HG02973 (cell line): ENCODE results near the gene PROM1.

Source experiments
- ATAC-seq: cut with Tn5 transposase; IDR thresholded peaks from one replicate; pipeline ENCODE4 v1.9.1; 2021; ENCODE audit warnings: moderate library complexity; ENCODE audit not compliant: unreplicated experiment

PROM1 gene

GRCh38 chr4:16029886-16030285 lies 53.9 kb downstream of the PROM1 start:
- ATAC-seq: no peak

GRCh38 chr4:16029262-16029661 lies 54.6 kb downstream of the PROM1 start:
- no peak for ATAC-seq

GRCh38 chr4:16027626-16028025 lies 56.2 kb downstream of the PROM1 start:
- ATAC-seq: no peak

- no peak for ATAC-seq
These were observed 56.7 kb downstream of the PROM1 start for GRCh38 chr4:16027114-16027513.

- no peak for ATAC-seq
These were observed 57.6 kb downstream of the PROM1 start for GRCh38 chr4:16026160-16026761.

- no peak for ATAC-seq
These were observed 58.6 kb downstream of the PROM1 start for GRCh38 chr4:16025268-16025667.

- no peak for ATAC-seq
These were observed 59.9 kb downstream of the PROM1 start for GRCh38 chr4:16023776-16024408.

- ATAC-seq: no peak
These were observed 61.8 kb downstream of the PROM1 start for GRCh38 chr4:16021804-16022560.

GRCh38 chr4:16019649-16020048 lies 64.2 kb downstream of the PROM1 start:
- ATAC-seq: no peak

GRCh38 chr4:16018841-16019240 lies 65.0 kb downstream of the PROM1 start:
- ATAC-seq: no peak

- no peak for ATAC-seq
These were observed 65.7 kb downstream of the PROM1 start for GRCh38 chr4:16018061-16018676.

- no peak for ATAC-seq
These were observed 67.3 kb downstream of the PROM1 start for GRCh38 chr4:16016536-16016935.

GRCh38 chr4:16011173-16011572 lies 72.7 kb downstream of the PROM1 start:
- no peak for ATAC-seq

- ATAC-seq: no peak
These were observed 74.7 kb downstream of the PROM1 start for GRCh38 chr4:16009153-16009552.

GRCh38 chr4:16007471-16008095 lies 76.2 kb downstream of the PROM1 start:
- ATAC-seq: no peak

- no peak for ATAC-seq
These were observed 76.9 kb downstream of the PROM1 start for GRCh38 chr4:16006771-16007446.

- ATAC-seq: no peak
These were observed 78.1 kb downstream of the PROM1 start for GRCh38 chr4:16005676-16006075.

- peak; percentile 87 for ATAC-seq
These were observed 82.4 kb downstream of the PROM1 start for GRCh38 chr4:16001484-16001858.

GRCh38 chr4:16000708-16001483 lies 82.9 kb downstream of the PROM1 start:
- peak; percentile 8 for ATAC-seq

GRCh38 chr4:15996773-15997172 lies 87.0 kb downstream of the PROM1 start:
- peak; percentile 56 for ATAC-seq
